K562 (cell line): ENCODE data around the gene CAMSAP2. TPM values are rescaled to one million over a fixed set of nuclear protein-coding genes. Genes with fewer than 3 reads are reported as not detected.
A peak's percentile ranks its signal among the peaks of the same experiment; 100 is the strongest.

Experiments
- ATAC-seq: fragments of 200-7000 bp; cut with Tn5 transposase; 3 replicates; pipeline ENCODE4 v1.9.1; 2020; ENCODE audit warnings: moderate library complexity
- BruUV-seq: library from RNA; stranded (reverse); fragments of 400-500 nt; replicated peaks from 2 replicates; lab custom pipeline; 2021; lab: Mats Ljungman, UMichigan
- CTCF ChIA-PET: fragments of 300-600 bp; formaldehyde crosslinking; extraction: SDS; loops from one replicate; lab custom pipeline; 2021; ENCODE audit warnings: low intra/inter-chr PET ratio; lab: Yijun Ruan, JAX
- POLR2A ChIA-PET: fragments of 300-600, 350-650 bp; sonication (Branson Sonifier 250); formaldehyde crosslinking; extraction: SDS; loops from one replicate; lab custom pipeline; 2021; ENCODE audit warnings: antibody characterized with exemption, inconsistent platforms; lab: Yijun Ruan, JAX
- DNase-seq, 4 experiments: peaks; one replicate each; pipeline versions ENCODE4 v3.0.0 to v3.0.0-alpha.2; 2011 to 2018; ENCODE audit warnings: low spot score in 3 of 4, mixed read lengths in 3 of 4; ENCODE audit errors: extremely low read depth in 1 of 4
- FAIRE-seq: peaks from 2 replicates; lab custom pipeline; 2011; peaks lifted over from hg19 to GRCh38; lab: Jason Lieb, UNC
- H2AFZ ChIP-seq: 2 replicates; pipeline ENCODE4 v1.6.0; 2011; ENCODE audit warnings: low read depth, low read length, control low read depth, inconsistent platforms
- H3K27ac ChIP-seq: fragments of 200-600 bp; 3 replicates; pipeline ENCODE4 v1.8.0; 2011; ENCODE audit warnings: low read depth, mild to moderate bottlenecking, control low read depth, inconsistent platforms, low read length, moderate library complexity, mixed read lengths; ENCODE audit errors: extremely low read depth
- H3K27me3 ChIP-seq, 2 experiments: fragments of 300-600 bp in 1 of 2; 2 replicates in 1 of 2; 3 replicates in 1 of 2; pipeline versions ENCODE4 v1.6.0 to v1.8.0; 2011; ENCODE audit warnings: inconsistent platforms in 2 of 2, low read length in 2 of 2, mild to moderate bottlenecking in 1 of 2, mixed read lengths in 1 of 2, moderate library complexity in 1 of 2; ENCODE audit not compliant: control insufficient read depth in 2 of 2, insufficient read depth in 2 of 2
- H3K36me3 ChIP-seq: fragments of 300-600 bp; 3 replicates; pipeline ENCODE4 v1.8.0; 2011; ENCODE audit warnings: mild to moderate bottlenecking, low read length, inconsistent platforms; ENCODE audit not compliant: control insufficient read depth, insufficient read depth
- H3K4me1 ChIP-seq, 2 experiments: fragments of 200-600 bp in 1 of 2; replicated peaks in 1 of 2; 2 replicates in 1 of 2; 3 replicates in 1 of 2; pipeline versions ENCODE4 v1.5.1 to v1.8.0; 2011; ENCODE audit warnings: inconsistent platforms in 2 of 2, low read length in 2 of 2, mild to moderate bottlenecking in 1 of 2, mixed read lengths in 1 of 2, moderate library complexity in 1 of 2; ENCODE audit not compliant: control insufficient read depth in 2 of 2, insufficient read depth in 2 of 2
- H3K4me2 ChIP-seq: 2 replicates; pipeline ENCODE4 v1.6.1; 2011; ENCODE audit warnings: low read length, control low read depth, inconsistent platforms, mixed read lengths; ENCODE audit not compliant: insufficient read depth
- H3K4me3 ChIP-seq: fragments of 200-600 bp; sonication (generic), shearing (Covaris generic); 2 replicates; pipeline ENCODE4 v1.5.1; 2016; ENCODE audit warnings: control low read depth, inconsistent platforms
- H3K79me2 ChIP-seq: fragments of 200-600 bp; 3 replicates; pipeline ENCODE4 v1.8.0; 2011; ENCODE audit warnings: low read length, inconsistent platforms; ENCODE audit not compliant: control insufficient read depth, insufficient read depth
- H3K9ac ChIP-seq, 2 experiments: 2 replicates each; pipeline versions ENCODE4 v1.6.0 to v1.6.1; 2011; ENCODE audit warnings: low read depth in 2 of 2, low read length in 2 of 2, control low read depth in 1 of 2, inconsistent platforms in 1 of 2, mild to moderate bottlenecking in 1 of 2, mixed read lengths in 1 of 2; ENCODE audit not compliant: insufficient read depth in 1 of 2
- H3K9me1 ChIP-seq: one replicate; pipeline ENCODE4 v1.6.0; 2011; ENCODE audit warnings: inconsistent platforms, mild to moderate bottlenecking, low read length, moderate library complexity; ENCODE audit not compliant: control insufficient read depth, insufficient read depth
- H3K9me3 ChIP-seq: replicated peaks from 2 replicates; pipeline ENCODE4 v1.5.1; 2011; ENCODE audit warnings: low read depth, low read length, inconsistent platforms; ENCODE audit not compliant: control insufficient read depth, insufficient read depth
- H4K20me1 ChIP-seq: replicated peaks from 2 replicates; pipeline ENCODE4 v1.6.1; 2011; ENCODE audit warnings: low read length, inconsistent platforms, mixed read lengths; ENCODE audit not compliant: control insufficient read depth, insufficient read depth
- CCAR2 ChIP-seq: fragments of 200-400 bp; formaldehyde crosslinking; IDR thresholded peaks from 2 replicates; pipeline ENCODE4 v1.6.1; 2017; ENCODE audit warnings: mild to moderate bottlenecking, low read depth, low read length
- CHCHD3 ChIP-seq: fragments of 250-450 bp; sonication (Bioruptor Pico); IDR thresholded peaks from 2 replicates; pipeline ENCODE4 v2.1.2; 2022; ENCODE audit warnings: mild to moderate bottlenecking
- ZNF12 ChIP-seq: sonication (generic); formaldehyde crosslinking; IDR thresholded peaks from 2 replicates; pipeline ENCODE4 v1.4.0; 2020; ENCODE audit warnings: mild to moderate bottlenecking, missing genetic modification reagents
- ZNF232 ChIP-seq: sonication (generic); formaldehyde crosslinking; IDR thresholded peaks from 2 replicates; pipeline ENCODE4 v1.8.0; 2022; ENCODE audit warnings: mild to moderate bottlenecking, missing genetic modification reagents
- ZNF707 ChIP-seq: fragments of 250-450 bp; sonication (Bioruptor Pico); conservative IDR thresholded peaks from 2 replicates; pipeline ENCODE4 v1.8.0; 2022; ENCODE audit warnings: inconsistent platforms, mild to moderate bottlenecking, moderate library complexity
- in situ Hi-C: fragments of 300-500 bp; cut with MboI; formaldehyde crosslinking; loops from 4 replicates; pipeline ENCODE4 v1.15.0; 2018; ENCODE audit warnings: inconsistent platforms, mixed read lengths
- intact Hi-C: fragments of 100-400 bp; cut with micrococcal nuclease; formaldehyde crosslinking; loops from 2 replicates; pipeline ENCODE4 v1.14.2; 2022
- polyA plus RNA-seq, 8 experiments: library from polyadenylated mRNA; depleted of rRNA in 4 of 8; stranded (reverse) in 5 of 8; unstranded in 3 of 8; fragments of >200 nt; fragmentation: Nextera tagmentation in 2 of 8; fragmentation: Illumina TruSeq in 1 of 8; extraction: Ambion mirVana in 2 of 8; extraction: Trizol in 1 of 8; gene quantifications; 2 replicates each; pipeline versions ENCODE4 v1.2.1 to v1.2.3, GENCODE V29; 2011 to 2014; ENCODE audit warnings: inconsistent platforms in 1 of 8, missing spikeins in 1 of 8
- total RNA-seq, 7 experiments: library from RNA; depleted of rRNA in 6 of 7; stranded (reverse); fragments of >200 nt in 6 of 7; fragmentation: Illumina TruSeq in 2 of 7; extraction: Trizol in 2 of 7; gene quantifications; 2 replicates each; pipeline versions ENCODE4 v1.2.1 to v1.2.3, GENCODE V29; 2011 to 2021; ENCODE audit warnings: low replicate concordance in 1 of 7
- TF ChIP-seq, protein P1 (sequence below): sonication (generic); formaldehyde crosslinking; IDR thresholded peaks from 2 replicates; pipeline ENCODE4 v1.8.0; 2022; ENCODE audit warnings: mild to moderate bottlenecking, missing genetic modification reagents
- TF ChIP-seq, protein P2 (sequence below): fragments of 250-450 bp; sonication (Bioruptor Pico); IDR thresholded peaks from 2 replicates; pipeline ENCODE4 v1.5.0; 2020; ENCODE audit warnings: mild to moderate bottlenecking, borderline replicate concordance

CAMSAP2 gene
- total and polyA plus RNA-seq, 9 of the 15 experiments (the other 6 are each of a cell fraction or from before 2014, with no cell fraction given), result 1.4 to 7.5 (median 2.7) TPM

DNA sequence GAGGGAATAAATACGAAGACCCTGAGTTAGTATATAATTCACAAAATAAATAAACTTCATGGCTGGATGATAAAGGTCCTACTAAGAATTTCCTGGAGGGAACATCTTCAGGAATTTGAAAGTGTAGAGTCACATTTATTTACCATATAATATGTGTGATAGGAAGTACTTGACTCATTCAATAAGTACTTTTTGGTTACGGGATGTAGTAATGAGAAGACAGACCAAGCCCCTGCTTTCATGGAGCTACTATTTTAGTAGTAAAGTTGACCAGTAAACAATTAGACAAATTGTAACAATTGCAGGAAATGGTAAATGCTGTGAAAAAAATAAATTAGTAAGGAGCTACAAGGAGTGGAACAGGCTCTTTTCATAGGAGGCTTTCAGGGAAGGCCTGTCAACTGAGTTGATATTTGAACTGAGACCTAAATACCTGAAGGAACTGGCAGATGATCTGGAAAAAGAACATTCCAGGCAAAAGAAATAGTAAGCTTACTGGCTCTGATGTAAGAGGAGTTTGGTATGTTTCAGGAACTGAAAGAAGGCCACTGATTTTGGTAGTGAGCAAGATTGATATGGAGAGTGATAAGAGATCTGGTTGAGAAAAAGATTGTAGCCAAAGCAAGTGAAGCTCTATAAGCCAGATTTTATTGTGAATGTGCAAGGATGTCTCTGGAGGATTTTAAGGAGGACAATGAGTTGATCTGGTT, 36.2 kb downstream of the CAMSAP2 start (continued):
- no peak for TF ChIP-seq ZNF707 (CRISPR knock-in tag)

DNA sequence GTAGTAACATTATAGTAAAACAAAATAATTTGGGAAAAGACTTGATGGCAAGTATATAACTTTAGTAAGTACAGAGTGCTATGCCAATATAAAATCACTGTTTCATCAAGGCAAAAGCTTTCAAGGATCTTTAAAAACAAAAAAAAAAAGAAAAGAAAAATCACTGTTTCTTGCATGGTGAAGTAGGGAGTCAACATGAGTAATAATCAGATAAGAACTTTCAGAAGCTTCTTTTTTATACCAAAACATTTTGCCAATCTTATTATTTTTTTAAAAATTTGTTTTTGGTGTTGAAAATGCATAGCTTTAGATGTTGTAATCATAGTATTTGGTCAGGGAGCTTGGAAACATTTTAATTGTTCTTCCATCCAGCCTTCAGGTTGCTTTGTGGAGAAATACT, 37.2 kb downstream of the CAMSAP2 start:
- no peaks in the 10 kb centered on the region for H3K36me3 ChIP-seq
- H3K9ac ChIP-seq, result no peak overlapping the region
- ATAC-seq (no peak), DNase-seq (no peak), FAIRE-seq (no peak)
- POLR2A ChIA-PET, result interaction anchor here (1.1 to 1.5 kb wide), 2 partner anchors 121 to 155 kb away, joined by 3 to 4 read pairs; no protein-coding TSS in a partner anchor
- CTCF ChIA-PET, result no interaction called here
- peaks cover 0 to 5% of the 10 kb centered on the region in 2 experiments; a peak in 2 of 5 replicates for H3K4me1 ChIP-seq
- in situ Hi-C loops (no loop called here), intact Hi-C loops (no loop called here)
- no peak overlapping the region for H3K4me3 ChIP-seq
- 0 out of 2 replicates have a peak overlapping the region, but pooled peaks have one; percentile 2 for H2AFZ ChIP-seq
- H3K9me1 ChIP-seq, result no peaks in the 10 kb centered on the region
- no peak overlapping the region for H3K4me2 ChIP-seq
- BruUV-seq, result no TSS peak
- H3K79me2 ChIP-seq, result no peaks in the 10 kb centered on the region
- no peaks in the 10 kb centered on the region for H4K20me1 ChIP-seq
- H3K27ac ChIP-seq, result no peak overlapping the region
- H3K27me3 ChIP-seq, result no peaks in the 10 kb centered on the region
- H3K9me3 ChIP-seq, result no peaks in the 10 kb centered on the region
- TF ChIP-seq, protein P1, sequence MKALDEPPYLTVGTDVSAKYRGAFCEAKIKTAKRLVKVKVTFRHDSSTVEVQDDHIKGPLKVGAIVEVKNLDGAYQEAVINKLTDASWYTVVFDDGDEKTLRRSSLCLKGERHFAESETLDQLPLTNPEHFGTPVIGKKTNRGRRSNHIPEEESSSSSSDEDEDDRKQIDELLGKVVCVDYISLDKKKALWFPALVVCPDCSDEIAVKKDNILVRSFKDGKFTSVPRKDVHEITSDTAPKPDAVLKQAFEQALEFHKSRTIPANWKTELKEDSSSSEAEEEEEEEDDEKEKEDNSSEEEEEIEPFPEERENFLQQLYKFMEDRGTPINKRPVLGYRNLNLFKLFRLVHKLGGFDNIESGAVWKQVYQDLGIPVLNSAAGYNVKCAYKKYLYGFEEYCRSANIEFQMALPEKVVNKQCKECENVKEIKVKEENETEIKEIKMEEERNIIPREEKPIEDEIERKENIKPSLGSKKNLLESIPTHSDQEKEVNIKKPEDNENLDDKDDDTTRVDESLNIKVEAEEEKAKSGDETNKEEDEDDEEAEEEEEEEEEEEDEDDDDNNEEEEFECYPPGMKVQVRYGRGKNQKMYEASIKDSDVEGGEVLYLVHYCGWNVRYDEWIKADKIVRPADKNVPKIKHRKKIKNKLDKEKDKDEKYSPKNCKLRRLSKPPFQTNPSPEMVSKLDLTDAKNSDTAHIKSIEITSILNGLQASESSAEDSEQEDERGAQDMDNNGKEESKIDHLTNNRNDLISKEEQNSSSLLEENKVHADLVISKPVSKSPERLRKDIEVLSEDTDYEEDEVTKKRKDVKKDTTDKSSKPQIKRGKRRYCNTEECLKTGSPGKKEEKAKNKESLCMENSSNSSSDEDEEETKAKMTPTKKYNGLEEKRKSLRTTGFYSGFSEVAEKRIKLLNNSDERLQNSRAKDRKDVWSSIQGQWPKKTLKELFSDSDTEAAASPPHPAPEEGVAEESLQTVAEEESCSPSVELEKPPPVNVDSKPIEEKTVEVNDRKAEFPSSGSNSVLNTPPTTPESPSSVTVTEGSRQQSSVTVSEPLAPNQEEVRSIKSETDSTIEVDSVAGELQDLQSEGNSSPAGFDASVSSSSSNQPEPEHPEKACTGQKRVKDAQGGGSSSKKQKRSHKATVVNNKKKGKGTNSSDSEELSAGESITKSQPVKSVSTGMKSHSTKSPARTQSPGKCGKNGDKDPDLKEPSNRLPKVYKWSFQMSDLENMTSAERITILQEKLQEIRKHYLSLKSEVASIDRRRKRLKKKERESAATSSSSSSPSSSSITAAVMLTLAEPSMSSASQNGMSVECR (CRISPR knock-in tag), result no peak
- TF ChIP-seq ZNF232 (CRISPR knock-in tag), result no peak
- no peak for TF ChIP-seq ZNF12 (CRISPR knock-in tag)
- TF ChIP-seq, protein P2, sequence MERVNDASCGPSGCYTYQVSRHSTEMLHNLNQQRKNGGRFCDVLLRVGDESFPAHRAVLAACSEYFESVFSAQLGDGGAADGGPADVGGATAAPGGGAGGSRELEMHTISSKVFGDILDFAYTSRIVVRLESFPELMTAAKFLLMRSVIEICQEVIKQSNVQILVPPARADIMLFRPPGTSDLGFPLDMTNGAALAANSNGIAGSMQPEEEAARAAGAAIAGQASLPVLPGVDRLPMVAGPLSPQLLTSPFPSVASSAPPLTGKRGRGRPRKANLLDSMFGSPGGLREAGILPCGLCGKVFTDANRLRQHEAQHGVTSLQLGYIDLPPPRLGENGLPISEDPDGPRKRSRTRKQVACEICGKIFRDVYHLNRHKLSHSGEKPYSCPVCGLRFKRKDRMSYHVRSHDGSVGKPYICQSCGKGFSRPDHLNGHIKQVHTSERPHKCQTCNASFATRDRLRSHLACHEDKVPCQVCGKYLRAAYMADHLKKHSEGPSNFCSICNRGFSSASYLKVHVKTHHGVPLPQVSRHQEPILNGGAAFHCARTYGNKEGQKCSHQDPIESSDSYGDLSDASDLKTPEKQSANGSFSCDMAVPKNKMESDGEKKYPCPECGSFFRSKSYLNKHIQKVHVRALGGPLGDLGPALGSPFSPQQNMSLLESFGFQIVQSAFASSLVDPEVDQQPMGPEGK (CRISPR knock-in tag), result no peak
- no peak for TF ChIP-seq CHCHD3
- no peak for TF ChIP-seq CCAR2
